SK-MEL-5 (cell line): ENCODE data around the gene RNU1-4. TPM values are rescaled to one million over a fixed set of nuclear protein-coding genes. Genes with fewer than 3 reads are reported as not detected.
"Not testable (repeated sequence)": the region's sequence is repeated elsewhere in the genome, so short reads cannot be mapped to it uniquely, and the experiment has no call there.

Experiments used
- DNase-seq: peaks from one replicate; pipeline ENCODE4 v3.0.0-alpha.2; 2016; ENCODE audit warnings: low read depth, low spot score
- in situ Hi-C: cut with HindIII; loops from 2 replicates; pipeline ENCODE4 v1.10.0; 2016; ENCODE audit warnings: low sequenced_read_pairs, high pct_unique_total_duplicates, low pct_unique_long_range_greater_than_20kb
- total RNA-seq: library from RNA; depleted of rRNA; stranded (reverse); fragments of >200 nt; shearing (Covaris generic); gene quantifications from 2 replicates; pipeline ENCODE4 v1.2.3, GENCODE V29; 2014

Gene RNU1-4
- total RNA-seq, 1 experiment from 2014 or later = under 0.01 TPM

DNA sequence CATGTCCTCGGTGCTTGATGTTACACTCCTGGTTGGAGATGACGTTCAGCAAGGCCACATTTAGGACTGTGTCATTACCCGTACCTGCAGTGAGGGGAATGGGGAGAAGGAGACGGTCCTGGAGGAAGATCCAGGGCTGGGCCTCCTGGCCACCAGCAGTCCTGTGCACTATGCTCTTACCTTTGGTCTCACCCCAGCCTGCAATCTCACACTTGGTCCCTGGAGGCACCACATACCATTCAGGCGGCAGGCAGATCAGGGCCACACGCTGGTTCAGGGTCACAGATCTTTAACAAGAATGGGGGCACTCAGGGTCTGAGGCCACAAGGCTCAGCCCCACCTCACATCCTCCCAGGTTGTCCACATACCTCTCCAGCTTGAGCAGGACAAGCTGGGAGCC is 17.3 kb downstream of the RNU1-4 start:
- in situ Hi-C loops, DNase-seq: not testable (repeated sequence)

DNA sequence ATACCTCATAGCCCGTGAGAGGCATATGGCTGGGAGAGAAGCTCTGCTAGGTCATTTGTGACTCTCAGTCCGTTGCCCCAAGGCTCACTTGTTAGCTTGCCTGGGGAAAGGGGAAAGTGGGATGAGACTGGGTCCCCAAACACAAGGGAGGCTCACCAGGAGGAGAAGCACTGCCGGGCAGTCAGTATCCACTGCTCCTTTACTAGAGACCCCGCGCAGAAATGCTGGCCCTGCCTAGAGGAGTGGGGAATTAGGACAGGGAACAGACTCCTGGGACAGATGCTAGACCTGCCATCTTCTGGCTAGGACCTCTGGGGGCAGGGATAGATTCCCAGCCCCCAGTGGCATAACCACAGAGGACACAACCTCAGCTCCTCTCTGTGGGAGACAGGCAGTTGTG is 17.7 kb downstream of the RNU1-4 start:
- DNase-seq, in situ Hi-C loops: not testable (repeated sequence)

DNA sequence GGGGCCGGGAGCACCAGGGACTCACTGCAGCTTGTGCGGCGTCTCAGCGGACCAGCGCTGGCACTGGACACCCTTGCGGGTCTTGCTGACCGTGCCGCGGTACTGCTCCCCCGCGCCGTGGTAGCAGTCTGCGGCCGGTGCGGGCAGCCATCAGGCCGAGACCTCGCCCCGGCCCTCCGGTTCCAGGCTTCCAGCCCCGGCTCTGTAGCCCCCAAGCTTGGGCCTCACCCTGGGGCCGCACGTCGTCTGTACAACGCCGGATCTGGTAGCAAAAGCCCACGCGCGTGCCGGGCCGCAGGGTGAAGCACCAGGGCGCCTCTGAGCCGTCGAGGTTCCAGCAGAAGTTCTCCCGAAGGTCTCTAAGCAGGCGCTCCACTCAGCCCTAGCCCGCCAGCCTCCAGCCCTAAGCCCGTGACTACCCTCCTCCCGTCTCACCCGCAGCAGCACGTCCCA is 18.8 kb downstream of the RNU1-4 start:
- DNase-seq = not testable (repeated sequence)

DNA sequence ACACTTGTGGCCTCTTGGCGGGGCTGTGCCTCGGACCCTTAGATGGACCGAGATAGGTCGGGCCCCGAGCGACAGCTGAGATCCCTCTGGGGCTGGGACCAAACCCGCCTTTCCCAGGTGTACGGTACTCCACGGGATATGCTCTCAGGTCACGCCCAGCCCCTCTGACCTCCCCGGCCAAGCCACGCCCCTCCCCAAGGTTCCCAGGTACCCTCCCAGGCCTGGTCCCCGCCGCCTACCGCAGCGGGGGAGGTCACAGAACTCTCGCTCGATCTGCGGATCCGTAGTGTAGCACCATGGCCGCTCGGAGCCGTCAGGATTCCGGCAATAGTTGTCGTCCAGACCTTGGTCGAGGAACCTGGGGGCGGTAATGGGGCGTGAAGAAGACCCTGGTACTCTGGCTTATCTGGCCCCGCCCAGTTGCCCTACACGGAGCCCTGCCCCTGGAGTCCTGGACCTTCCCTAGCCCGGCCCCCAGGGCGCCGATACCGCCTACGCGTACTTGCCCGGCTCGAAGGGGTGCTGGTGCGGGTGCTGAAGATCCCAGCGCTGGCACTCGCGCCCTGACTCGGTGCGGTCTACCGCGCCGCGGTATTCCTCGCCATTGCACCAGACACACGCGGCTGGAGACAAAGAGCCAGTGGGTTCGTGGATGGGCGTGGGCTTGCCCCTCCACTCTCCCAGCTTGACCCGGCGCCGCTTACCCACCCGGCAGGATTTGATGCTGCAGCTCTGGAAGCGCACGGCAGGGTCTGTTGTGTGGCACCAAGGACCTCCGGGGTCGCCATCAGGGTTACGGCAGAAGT is 19.5 kb downstream of the RNU1-4 start:
- in situ Hi-C loops, DNase-seq: not testable (repeated sequence)

More for the DNA sequence above, 18.8 kb downstream of the RNU1-4 start:
- in situ Hi-C loops = not testable (repeated sequence)

DNA sequence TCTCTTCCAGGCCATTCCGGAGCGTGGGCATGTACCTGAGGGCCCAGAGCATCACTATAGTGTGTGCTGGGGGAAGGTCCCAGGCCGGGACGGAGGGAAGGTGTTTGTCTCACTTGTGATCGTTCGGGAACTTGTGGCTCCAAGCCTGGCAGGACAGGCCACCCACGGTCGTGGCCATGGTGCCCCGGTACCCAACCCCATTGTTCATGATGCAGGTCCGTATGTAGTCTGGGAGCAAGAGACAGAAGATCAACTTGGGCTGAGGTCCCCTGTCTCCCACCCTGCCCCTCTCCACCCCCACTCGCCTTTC is 20.1 kb downstream of the RNU1-4 start:
- DNase-seq, in situ Hi-C loops: not testable (repeated sequence)

DNA sequence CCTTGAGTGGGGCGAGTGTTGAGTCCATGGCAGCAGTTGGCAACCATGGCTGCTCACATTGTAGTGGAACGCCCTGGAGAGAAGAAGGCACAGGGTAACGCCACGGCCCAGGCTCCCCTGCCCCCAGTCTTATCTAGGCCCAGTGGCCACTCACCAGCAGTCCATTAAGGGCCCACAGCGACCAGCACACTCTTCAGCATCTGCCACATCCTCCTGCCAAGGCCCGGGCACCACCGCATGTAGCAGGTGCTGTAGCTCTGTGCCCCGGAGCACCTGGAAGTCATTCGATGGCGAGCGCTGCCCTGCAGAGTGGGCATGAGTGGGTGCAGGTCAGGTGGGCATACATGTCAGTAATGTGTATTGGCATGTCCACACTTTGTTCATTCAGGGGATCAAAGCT is 20.5 kb downstream of the RNU1-4 start:
- in situ Hi-C loops, DNase-seq: not testable (repeated sequence)

DNA sequence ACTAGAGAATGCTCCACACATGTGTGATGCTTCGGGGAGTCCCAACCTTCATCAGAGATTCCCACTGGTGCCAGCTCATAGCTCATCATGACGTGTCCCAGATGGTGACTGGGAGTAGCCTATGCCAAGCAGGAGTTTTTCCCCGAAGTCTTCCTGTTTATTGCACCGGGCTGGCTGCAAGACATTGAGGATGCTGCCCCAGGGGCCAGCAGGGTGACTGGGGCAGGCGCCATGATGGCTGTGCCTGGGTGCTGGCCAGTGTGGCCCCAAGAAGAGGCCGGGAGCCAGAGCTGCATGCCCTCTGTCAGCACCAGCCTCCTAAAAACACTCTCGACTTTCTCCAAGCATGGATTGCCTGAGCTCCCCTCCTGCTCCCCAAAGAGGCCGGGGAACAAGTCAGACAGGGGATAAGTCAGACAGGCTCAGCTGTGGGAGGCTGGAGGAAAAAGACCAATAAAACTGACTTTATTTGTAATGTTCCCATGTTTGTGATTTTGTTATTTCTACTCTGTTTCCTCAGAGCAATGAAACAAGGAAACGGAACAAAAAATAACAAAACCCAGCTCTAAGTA is 24.0 kb downstream of the RNU1-4 start:
- in situ Hi-C loops, DNase-seq: not testable (repeated sequence)

DNA sequence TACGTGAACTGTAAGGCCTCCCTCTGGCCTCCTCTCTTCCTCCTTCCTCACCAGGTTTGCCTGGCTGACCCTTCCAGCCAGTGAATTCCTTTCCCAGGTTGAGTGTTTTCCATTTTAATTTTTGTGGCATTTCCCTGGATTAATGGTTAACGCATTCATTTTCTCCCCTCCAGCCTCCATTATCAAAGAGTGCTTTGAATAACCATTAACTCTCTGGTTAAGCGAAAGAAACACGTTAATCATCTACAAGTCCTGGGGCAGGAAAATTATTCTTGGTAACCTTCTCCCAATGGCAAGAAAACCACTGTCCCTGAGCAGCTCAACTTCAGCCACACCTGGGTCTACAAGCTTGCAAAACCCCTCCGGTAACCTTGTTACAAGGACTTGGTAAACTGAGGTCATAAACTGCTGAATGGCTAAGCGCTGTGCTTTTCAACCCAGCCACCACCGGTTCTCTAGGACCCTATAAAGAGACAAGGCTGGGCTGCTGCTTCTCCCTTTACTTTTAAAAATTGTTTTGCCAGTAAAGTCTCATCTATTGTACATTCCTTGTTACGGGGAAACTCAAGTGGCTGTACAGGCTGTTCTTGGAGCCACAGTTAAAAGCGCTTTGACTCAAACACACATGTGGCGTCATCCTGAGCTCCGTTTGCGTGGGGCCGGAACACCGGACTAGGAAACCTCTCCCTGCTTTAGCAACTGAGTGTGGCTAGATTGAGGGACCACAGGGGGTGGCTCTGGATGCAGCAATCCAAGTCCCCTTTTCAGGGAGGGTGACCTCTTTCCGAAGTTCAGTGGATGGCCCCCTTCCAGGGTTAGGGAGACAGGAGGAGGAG is 24.7 kb downstream of the RNU1-4 start:
- DNase-seq, in situ Hi-C loops: not testable (repeated sequence)

DNA sequence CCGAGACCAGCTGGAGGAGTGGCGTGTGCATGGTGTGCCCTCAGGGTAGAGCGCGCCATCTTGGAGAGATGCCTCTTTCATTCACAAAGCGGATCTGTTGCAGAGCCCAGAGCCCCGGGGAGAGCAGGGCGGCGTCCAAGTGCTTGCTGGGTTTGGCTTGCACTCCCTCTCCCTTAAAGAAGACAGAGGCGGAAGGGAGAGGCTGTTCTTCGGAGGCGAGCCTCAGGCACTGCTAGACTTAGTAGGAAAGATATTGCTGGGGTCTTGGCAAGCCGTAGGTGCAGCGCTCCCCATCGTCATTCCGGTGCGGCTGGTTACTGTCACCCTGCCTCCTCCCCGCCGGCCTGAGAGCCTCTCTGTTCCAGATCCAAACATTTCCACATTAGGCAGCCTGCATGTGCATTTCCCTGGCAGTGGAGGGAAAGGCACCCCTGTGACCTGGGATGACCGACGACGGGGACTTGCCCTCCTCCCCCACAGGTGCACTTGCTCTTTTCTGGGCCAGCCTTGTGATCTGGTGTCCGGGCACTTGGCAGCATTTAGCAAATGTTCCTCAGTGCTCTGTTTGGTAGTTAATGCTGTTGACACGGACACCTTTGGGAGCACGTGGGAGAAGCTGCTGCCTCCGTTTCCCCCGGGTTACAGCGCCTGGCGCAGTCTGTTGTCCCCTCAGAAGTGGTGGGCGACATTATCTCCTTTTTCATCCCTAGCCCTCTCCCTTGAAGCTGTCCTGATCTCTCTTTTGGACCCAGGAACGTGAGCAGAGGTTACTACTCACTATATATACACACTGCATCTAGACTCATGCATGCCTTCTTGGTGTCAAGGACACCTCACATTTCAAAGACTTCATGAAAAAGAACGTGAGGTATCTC is 25.7 kb downstream of the RNU1-4 start:
- in situ Hi-C loops = not testable (repeated sequence)

DNA sequence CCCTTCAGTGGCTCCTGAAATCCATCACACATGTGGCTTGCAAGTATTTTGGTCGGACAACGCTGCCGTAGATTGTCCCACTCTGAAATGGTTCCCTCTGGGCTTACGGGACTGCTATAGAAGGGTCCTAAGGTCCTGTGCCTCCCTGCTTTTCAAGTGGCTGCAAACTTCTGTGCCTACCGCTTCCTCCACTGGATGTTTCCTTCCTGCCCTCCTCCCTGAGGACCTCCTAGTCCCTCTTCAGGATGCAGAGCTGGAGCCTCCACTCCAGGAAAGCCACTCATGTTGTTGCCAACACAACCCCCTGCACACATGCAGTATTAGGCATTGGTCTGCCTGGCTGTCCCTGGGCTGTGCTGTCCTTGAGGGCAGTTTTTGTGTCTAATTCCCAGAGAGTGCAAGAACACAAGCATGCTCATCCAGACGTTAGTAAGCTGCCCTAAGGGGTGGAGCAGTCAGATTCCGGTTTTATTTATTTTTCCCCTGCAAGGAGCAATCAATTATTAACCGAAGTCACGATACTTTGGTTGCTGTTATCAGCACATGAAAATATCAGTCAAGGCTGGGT is 26.5 kb downstream of the RNU1-4 start:
- DNase-seq, in situ Hi-C loops: not testable (repeated sequence)

More for the DNA sequence above, 25.7 kb downstream of the RNU1-4 start:
- DNase-seq = peak; percentile 43

DNA sequence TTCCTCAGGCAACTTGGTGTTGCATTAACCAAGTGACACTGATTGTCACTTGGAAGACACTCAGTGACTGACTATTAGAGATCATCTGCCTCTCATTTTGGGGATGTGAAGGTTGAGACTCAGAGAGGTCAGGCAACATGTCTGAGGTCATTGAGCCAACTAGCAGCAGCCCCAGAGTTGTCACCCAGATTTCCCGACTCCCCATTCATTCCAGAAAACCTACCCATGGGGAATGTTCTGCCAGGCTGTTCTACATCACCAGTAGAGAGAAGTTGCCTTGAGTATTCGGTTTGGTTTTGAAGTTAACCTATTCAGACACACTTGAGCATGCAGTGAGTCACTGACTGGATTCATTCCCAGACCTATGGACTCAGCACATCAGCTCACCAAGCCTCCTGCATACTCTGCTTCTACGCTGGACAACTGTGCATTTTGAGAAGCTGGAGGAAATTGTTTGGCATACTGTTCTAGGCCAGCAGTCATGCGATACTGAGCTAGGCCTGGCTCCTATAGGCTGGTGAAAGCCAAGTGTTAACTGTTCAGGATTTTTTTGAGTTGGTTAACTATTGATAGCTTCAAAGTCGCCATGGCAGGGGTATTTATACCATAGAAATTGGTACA is 29.9 kb downstream of the RNU1-4 start:
- in situ Hi-C loops, DNase-seq: not testable (repeated sequence)

DNA sequence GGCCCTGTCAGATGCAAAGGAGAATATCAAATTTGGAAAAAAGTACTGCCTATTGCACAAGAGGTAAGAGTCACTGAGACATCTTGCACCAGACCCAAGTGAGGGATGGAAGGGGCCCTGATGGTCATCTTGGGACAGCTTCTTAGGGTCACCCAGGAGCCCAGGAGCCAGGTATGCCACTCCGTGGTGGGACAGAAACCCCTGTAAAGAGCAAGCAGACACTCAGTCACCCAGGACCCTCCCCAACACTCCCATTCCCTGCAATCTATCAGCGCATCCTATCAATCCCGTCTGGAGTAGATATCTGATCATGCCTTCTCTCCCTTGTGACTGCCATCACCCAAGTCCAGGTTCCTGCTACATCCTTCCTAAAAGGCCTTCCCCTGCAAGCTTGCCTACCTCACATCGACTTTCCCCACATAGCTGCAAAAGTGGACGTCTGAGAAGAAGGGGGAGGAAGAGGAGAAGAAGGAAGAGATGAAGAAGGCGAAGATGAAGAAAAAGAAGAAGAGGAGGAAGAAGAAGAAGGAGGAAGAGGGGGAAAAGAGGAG is 30.7 kb downstream of the RNU1-4 start:
- in situ Hi-C loops, DNase-seq: not testable (repeated sequence)

DNA sequence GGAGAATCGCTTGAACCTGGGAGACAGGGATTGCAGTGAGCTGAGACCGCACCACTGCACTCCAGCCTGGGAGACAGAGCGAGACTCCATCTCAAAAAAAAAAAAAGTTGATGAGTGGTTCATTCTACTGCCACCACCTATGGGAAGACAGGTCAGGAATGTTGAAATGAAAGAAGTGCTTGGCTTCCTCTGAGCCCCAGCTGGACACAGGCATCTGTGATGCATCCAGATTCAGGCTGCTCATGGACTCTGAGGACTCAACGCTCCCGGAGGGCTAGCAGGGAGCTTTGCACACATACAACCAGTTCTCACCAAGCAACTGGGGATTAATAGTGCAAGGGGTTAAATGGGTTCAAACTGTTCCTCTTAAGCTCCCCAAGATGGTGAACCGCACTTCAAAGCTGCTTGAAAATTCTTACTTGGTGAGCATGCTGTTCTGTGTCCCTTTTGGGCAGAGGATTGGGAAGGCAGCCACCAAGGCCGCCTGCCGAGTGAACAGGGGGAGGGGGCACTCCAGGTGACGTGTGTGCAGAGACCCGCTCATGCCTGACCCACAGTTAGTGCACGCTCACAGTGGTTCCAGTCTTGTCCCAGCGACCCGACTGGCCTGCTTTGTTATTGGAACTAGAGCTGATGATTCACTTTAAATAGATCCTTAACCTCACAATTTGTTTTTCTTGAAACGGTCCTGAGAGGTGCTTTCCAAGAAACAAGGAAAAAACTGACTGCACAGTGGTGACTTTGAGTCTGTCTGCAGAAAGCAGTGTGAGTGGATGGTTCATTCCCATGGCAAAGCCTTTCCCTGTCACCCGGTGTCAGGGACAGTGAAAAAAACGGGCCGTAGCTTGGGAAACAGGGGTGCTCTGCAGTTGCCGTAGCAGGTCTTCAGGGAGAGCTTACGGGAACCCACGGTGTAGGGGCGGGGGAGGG is 32.2 kb downstream of the RNU1-4 start:
- in situ Hi-C loops, DNase-seq: not testable (repeated sequence)

DNA sequence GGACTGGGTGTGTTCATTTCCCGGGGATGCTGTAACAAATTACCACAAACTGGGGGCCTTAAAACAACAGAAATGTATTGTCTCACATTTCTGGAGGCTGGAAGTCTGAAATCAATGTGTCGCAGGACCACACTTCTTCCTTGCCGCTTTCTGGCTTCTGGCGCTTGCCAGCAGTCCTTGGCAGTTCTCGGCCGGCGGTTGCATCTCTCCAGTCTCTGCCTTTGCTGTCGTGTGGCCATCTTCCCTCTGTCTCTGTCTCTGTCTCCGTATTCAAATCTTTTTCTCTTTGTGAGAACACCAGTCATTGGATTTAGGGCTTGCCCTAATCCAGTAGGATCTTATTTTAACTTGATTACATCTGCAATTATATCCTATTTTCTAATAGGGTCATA is 32.9 kb downstream of the RNU1-4 start:
- in situ Hi-C loops = not testable (repeated sequence)

DNA sequence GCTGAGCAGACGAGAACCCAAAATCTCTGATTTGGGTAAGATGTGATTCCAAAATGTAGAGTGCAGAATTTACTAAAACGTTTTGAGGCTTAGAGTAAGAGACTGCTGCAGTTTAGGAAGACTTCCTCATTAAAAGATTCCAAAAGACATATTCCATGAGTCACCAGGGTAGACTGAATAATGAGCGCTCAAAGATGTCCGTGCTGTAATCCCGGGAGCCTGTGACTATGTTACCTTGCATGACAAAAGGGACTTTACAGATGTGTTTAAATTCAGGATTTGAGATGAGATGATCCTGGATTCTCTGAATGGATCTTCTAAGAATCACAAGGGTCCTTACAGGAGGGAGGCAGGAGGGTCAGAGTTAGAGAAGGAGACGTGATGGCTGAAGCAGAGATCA is 33.4 kb downstream of the RNU1-4 start:
- in situ Hi-C loops, DNase-seq: not testable (repeated sequence)

More for the DNA sequence above, 32.9 kb downstream of the RNU1-4 start:
- DNase-seq = not testable (repeated sequence)
